BJ (cell line): ENCODE measurements around the gene ARCN1. TPM values are rescaled to one million over a fixed set of nuclear protein-coding genes. Genes with fewer than 3 reads are reported as not detected.
A peak's percentile ranks its signal among the peaks of the same experiment; 100 is the strongest.

Experiments
- CTCF ChIA-PET: fragments of 350-600 bp; formaldehyde crosslinking; extraction: SDS; loops from one replicate; lab custom pipeline; 2021; ENCODE audit warnings: antibody characterized with exemption, inconsistent platforms; lab: Yijun Ruan, JAX
- POLR2A ChIA-PET: fragments of 300-600 bp; sonication (Branson Sonifier 250); formaldehyde crosslinking; extraction: SDS; loops from one replicate; lab custom pipeline; 2021; ENCODE audit warnings: antibody characterized with exemption; lab: Charles Lee
- DNase-seq: peaks from one replicate; pipeline ENCODE4 v3.0.0-alpha.2; 2011; ENCODE audit warnings: low read depth
- H3K27me3 ChIP-seq: 2 replicates; pipeline ENCODE4 v1.6.0; 2011; ENCODE audit warnings: low read length; ENCODE audit not compliant: control insufficient read depth, insufficient read depth
- H3K36me3 ChIP-seq: 2 replicates; pipeline ENCODE4 v1.5.1; 2011; ENCODE audit warnings: low read length; ENCODE audit not compliant: control insufficient read depth, insufficient read depth
- H3K4me3 ChIP-seq: 2 replicates; pipeline ENCODE4 v1.5.1; 2011; ENCODE audit warnings: low read depth, mild to moderate bottlenecking, control low read depth, low read length
- polyA plus RNA-seq: library from polyadenylated mRNA; depleted of rRNA; stranded (reverse); fragments of >200 nt; gene quantifications from 2 replicates; pipeline ENCODE4 v1.2.3, GENCODE V29; 2011
- TF ChIP-seq, protein P1 (sequence below): IDR thresholded peaks from 2 replicates; pipeline ENCODE4 v1.5.1; 2011; ENCODE audit warnings: low read depth, mild to moderate bottlenecking, control low read depth, inconsistent platforms, low read length, moderate library complexity; ENCODE audit not compliant: insufficient read depth

The ARCN1 gene
- polyA plus RNA-seq, 1 experiment, result 206 TPM

DNA sequence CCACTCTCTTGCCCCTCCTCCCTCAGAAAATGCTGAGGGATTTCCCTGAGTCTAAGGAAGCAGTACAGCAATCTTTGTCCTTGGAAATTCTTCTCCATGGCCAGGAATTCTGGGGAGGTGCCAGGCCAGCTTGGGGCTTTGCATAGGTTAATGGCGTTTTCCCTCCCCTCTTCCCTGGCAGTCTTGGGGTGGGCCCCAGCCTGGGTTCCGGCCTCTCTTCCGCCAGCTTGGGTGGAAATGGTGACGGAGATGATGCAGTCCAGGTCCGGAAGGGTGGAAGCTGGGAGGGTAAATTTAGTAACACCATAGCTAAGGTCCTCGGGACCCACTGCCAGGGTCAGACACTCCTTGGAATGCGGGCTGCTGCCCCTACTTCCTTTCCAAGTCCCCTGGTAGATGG lies 40.2 kb downstream of the ARCN1 start:
- Histone ChIP-seq H3K4me3 (no peak overlapping the region), H3K27me3 (no peaks in the 10 kb centered on the region), H3K36me3 (peaks cover 26% of the 10 kb centered on the region)
- DNase-seq, result no peak
- TF ChIP-seq, protein P1, sequence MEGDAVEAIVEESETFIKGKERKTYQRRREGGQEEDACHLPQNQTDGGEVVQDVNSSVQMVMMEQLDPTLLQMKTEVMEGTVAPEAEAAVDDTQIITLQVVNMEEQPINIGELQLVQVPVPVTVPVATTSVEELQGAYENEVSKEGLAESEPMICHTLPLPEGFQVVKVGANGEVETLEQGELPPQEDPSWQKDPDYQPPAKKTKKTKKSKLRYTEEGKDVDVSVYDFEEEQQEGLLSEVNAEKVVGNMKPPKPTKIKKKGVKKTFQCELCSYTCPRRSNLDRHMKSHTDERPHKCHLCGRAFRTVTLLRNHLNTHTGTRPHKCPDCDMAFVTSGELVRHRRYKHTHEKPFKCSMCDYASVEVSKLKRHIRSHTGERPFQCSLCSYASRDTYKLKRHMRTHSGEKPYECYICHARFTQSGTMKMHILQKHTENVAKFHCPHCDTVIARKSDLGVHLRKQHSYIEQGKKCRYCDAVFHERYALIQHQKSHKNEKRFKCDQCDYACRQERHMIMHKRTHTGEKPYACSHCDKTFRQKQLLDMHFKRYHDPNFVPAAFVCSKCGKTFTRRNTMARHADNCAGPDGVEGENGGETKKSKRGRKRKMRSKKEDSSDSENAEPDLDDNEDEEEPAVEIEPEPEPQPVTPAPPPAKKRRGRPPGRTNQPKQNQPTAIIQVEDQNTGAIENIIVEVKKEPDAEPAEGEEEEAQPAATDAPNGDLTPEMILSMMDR, result no peak
- ChIA-PET POLR2A (interaction anchor here (0.5 kb wide), 1 partner anchor 41 kb away, joined by 4 read pairs; no protein-coding TSS in a partner anchor), CTCF (interaction anchor here (0.6 to 10.8 kb wide), 8 partner anchors 10 to 479 kb away, joined by 3 to 78 read pairs (median 4); no protein-coding TSS in a partner anchor)

DNA sequence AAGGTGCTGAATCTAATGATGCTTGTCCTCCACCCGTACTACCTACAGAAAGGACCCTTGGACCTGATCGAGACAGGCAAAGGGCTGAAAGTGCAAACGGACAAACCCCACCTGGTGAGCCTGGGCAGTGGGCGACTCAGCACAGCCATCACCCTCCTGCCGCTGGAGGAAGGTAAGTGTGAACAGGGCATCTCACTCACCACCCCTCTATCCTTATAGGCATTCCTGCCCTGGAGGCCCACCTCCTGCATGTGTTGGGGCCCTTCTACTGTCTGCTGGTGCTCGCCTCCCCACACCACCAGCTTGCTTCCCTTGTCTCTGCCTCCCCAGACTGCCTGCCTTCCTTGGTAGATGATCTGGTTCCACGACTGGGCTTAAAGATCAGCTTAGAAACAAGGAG lies 42.3 kb downstream of the ARCN1 start:
- POLR2A ChIA-PET, result no interaction called here
- no peak overlapping the region for H3K4me3 ChIP-seq
- DNase-seq, result no peak
- TF ChIP-seq, protein P1, result no peak
- H3K27me3 ChIP-seq, result no peaks in the 10 kb centered on the region
- peaks cover 26% of the 10 kb centered on the region for H3K36me3 ChIP-seq
- CTCF ChIA-PET, result no interaction called here

DNA sequence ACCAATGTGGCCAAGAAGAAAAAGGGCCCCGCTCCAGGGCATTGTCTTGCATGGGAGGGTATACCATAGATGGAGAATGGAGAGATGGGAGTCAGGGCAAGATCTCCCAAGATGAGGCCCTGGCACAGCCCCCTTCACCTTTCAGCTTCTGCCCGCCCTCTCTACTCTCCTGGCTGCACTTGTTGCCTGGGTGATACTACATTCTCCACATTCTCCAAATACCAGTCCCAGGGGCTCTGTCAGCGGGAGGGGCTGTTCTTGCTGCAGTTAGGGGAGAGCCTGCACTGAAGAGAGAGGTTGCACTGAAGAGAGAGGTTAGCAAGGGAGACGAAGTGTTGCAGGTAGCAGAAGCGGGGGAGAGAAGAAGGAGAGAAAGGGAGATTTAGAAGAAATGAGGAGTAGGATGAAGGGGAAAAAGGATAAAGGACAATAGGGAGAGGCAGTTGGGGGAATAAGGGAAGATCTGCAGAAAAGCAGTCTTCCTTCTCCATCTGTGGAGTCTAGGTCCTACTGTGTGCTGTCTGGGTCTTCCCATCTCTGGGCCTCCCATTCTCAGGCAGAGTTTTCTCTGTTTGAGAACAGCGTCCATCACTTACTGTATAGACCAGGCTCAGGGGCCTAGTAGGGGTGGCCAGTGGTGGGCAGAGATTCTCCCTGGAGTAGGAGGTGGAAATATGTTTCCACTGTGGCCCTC lies 43.2 kb downstream of the ARCN1 start:
- ChIA-PET POLR2A (no interaction called here), CTCF (no interaction called here)
- H3K36me3 ChIP-seq, result peaks cover 26% of the 10 kb centered on the region
- DNase-seq, result no peak
- TF ChIP-seq, protein P1, result no peak
- no peaks in the 10 kb centered on the region for H3K27me3 ChIP-seq
- H3K4me3 ChIP-seq, result no peak overlapping the region

DNA sequence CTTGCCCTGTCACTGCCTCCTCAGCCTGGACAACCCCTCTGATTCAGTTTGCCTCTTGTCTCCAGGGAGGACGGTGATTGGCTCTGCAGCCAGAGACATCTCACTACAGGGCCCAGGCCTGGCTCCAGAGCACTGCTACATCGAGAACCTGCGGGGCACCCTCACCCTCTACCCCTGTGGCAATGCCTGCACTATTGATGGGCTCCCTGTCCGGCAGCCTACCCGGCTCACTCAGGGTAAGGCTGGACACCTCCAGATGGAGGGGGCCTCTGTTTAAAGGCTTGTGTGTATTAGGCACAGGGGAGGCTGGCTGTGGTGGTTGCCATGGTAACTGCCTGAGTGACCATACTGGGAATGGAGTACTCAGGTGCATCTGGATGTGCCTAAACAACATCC lies 43.8 kb downstream of the ARCN1 start:
- no peak for DNase-seq
- TF ChIP-seq, protein P1, result no peak
- ChIA-PET POLR2A (no interaction called here), CTCF (no interaction called here)
- no peak overlapping the region for H3K4me3 ChIP-seq
- peaks cover 29% of the 10 kb centered on the region for H3K36me3 ChIP-seq
- no peaks in the 10 kb centered on the region for H3K27me3 ChIP-seq

- POLR2A ChIA-PET, result interaction anchor here (1.7 to 2.3 kb wide), 2 partner anchors 9 to 12 kb away, joined by 8 to 20 read pairs; partner anchors contain the start of gene PHLDB1
These were observed 46.1 kb downstream of the ARCN1 start for GRCh38 chr11:118618115-118618990.

More at GRCh38 chr11:118618115-118618990, 46.1 kb downstream of the ARCN1 start:
- CTCF ChIA-PET, result interaction anchor here (0.9 to 8.2 kb wide), 4 partner anchors 12 to 46 kb away, joined by 3 to 71 read pairs (median 10); partner anchors contain the start of gene PHLDB1
- Histone ChIP-seq H3K27me3 (no peaks in the 10 kb centered on the region), H3K36me3 (peaks cover 28% of the 10 kb centered on the region), H3K4me3 (no peak overlapping the region)
- DNase-seq, result peak; percentile 83
- TF ChIP-seq, protein P1, result no peak
